NB4 (cell line): ENCODE measurements around the gene SH2D4B.

Source experiments
- DNase-seq: peaks from one replicate; pipeline ENCODE4 v3.0.0; 2010; ENCODE audit warnings: low read depth
- H3K4me3 ChIP-seq: one replicate; pipeline ENCODE4 v1.5.1; 2011; ENCODE audit warnings: mild to moderate bottlenecking, low read depth, low read length, moderate library complexity
- CTCF ChIP-seq: IDR thresholded peaks from one replicate; pipeline ENCODE4 v1.5.1; 2012; ENCODE audit warnings: low read depth, low read length
- MAX ChIP-seq: IDR thresholded peaks from 2 replicates; pipeline ENCODE4 v1.6.1; 2011; ENCODE audit warnings: low read depth, low read length
- MYC ChIP-seq: IDR thresholded peaks from 2 replicates; pipeline ENCODE4 v1.6.1; 2011; ENCODE audit warnings: low read depth, low read length
- POLR2A ChIP-seq: IDR thresholded peaks from 2 replicates; pipeline ENCODE4 v1.6.1; 2011; ENCODE audit warnings: mild to moderate bottlenecking; ENCODE audit not compliant: insufficient read length; ENCODE audit errors: extremely low read depth

Gene SH2D4B

GRCh38 chr10:80581469-80581835 lies 43.8 kb downstream of the SH2D4B start:
- no peak overlapping the region for H3K4me3 ChIP-seq
- DNase-seq = no peak
- TF ChIP-seq MAX (no peak), CTCF (no peak), MYC (no peak), POLR2A (no peak)

- no peak overlapping the region for H3K4me3 ChIP-seq
- TF ChIP-seq MAX = no peak
- TF ChIP-seq MYC = no peak
- TF ChIP-seq POLR2A = no peak
- TF ChIP-seq CTCF = no peak
- DNase-seq = no peak
Measured at GRCh38 chr10:80582286-80582960, 44.7 kb downstream of the SH2D4B start.

- no peak overlapping the region for H3K4me3 ChIP-seq
- no peak for TF ChIP-seq MYC
- no peak for TF ChIP-seq MAX
- no peak for TF ChIP-seq CTCF
- DNase-seq = no peak
Measured at GRCh38 chr10:80583685-80584084, 46.0 kb downstream of the SH2D4B start.

GRCh38 chr10:80585812-80586211 lies 48.1 kb downstream of the SH2D4B start:
- H3K4me3 ChIP-seq = no peak overlapping the region
- TF ChIP-seq POLR2A = no peak
- no peak for TF ChIP-seq MAX
- TF ChIP-seq CTCF = no peak
- no peak for TF ChIP-seq MYC
- DNase-seq = no peak

- TF ChIP-seq POLR2A = no peak
- no peak for TF ChIP-seq MAX
- TF ChIP-seq CTCF = no peak
- H3K4me3 ChIP-seq = no peak overlapping the region
- no peak for DNase-seq
Measured at GRCh38 chr10:80588546-80588945, 50.8 kb downstream of the SH2D4B start.
